NK-92 treated with Interleukin-12 subunit alpha and Interleukin-12 subunit beta, amount 100 ng/mL, for 24 hours (cell line): ENCODE data around the gene MYO9B.
"Not testable (repeated sequence)": the region's sequence is repeated elsewhere in the genome, so short reads cannot be mapped to it uniquely, and the experiment has no call there.

Experiments used
- DNase-seq: peaks from one replicate; lab custom pipeline; 2025; lab: John Stamatoyannopoulos, UW

MYO9B gene

GRCh38 chr19:17183271-17183761 lies 107.7 kb downstream of the MYO9B start:
- no peak for DNase-seq

DNA sequence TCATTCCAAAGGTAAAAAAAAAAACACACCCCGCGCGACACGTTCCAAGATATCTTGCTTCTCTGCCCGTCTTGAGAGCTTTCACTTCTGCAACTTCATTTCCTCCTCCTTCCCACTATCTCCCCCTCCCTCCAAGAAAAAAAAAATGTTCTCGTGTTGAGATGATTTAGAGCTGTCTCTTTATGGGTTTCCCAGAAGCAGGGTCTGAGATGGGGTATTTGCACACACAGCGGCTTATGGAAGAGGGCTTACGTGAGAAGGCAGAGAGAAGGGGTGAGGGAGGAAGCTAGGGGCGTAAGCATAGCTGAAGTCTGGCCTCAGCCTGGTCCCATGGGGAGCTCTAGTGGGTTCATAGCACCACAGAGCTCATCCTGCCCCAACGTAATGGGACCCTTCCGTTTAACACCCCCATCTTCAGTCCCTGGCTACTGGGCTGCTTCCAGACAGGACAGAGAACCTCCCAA lies 108.3 kb downstream of the MYO9B start:
- no peak for DNase-seq

GRCh38 chr19:17184371-17184841 lies 108.8 kb downstream of the MYO9B start:
- no peak for DNase-seq

GRCh38 chr19:17185590-17185989 lies 110.0 kb downstream of the MYO9B start:
- DNase-seq = no peak

GRCh38 chr19:17191736-17192135 lies 116.2 kb downstream of the MYO9B start:
- DNase-seq = not testable (repeated sequence)

- DNase-seq = no peak
Measured at GRCh38 chr19:17192751-17193150, 117.2 kb downstream of the MYO9B start.

DNA sequence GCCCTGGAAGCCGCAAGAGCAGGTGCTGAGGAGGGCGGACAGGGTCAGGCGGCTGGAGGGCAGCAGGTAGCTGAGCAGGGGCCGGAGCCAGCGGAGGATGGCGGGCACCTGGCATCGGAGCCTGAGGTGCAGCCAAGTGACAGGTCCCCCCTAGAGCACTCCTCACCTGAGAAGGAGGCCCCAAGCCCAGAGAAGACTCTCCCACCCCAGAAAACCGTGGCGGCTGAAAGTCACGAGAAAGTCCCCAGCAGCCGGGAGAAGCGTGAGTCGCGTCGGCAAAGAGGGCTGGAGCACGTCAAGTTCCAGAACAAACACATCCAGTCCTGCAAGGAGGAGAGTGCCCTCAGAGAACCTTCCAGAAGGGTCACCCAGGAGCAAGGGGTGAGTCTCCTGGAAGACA lies 119.0 kb downstream of the MYO9B start:
- no peak for DNase-seq

- DNase-seq = no peak
Measured at GRCh38 chr19:17195106-17195505, 119.5 kb downstream of the MYO9B start.

GRCh38 chr19:17196610-17197009 lies 121.0 kb downstream of the MYO9B start:
- DNase-seq = no peak

- DNase-seq = no peak
Measured at GRCh38 chr19:17197666-17198065, 122.1 kb downstream of the MYO9B start.

DNA sequence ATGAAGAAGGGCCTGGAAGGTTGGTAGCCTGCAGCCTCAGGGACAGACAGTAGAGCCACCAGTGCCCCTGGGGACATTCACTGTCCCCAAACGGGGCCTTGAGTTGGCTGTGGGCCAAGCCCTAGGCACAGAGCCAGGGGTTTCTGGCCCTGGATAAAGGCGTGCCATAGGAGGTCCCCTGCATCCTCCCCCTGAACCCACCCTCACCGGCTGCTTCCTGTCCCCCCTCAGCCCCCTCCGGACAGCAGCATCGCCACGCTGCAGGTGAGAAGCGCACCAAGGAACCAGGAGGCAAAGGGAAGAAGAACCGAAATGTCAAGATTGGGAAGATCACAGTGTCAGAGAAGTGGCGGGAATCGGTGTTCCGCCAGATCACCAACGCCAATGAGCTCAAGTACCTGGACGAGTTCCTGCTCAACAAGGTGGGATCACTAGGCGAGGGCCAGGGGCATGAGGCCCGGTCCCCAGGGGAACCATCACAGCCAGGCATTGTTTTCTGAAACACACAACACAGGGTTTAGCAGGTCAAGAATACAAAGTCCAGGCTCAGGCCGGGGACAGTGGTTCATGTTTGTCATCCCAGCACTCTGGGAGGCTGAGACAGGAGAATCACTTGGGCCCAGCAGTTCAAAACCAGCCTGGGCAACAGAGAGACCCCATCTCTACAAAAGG lies 125.0 kb downstream of the MYO9B start:
- DNase-seq = no peak

DNA sequence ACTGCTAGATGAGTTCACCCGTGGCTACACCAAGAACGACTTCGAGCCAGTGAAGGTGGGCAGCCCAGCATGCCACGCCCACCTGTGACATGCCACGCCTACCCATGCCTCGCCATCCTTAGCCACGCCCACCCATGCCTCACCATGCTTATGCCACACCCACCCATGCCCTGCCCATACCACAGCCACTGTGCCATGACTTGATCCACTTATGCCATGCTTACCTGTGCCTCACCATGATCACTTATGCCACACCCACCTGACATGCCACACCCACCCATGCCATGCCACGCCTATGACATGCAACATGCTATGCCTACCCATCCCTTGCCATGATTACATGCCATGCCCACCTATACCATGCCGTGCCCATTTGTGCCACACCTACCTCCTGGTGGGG lies 126.7 kb downstream of the MYO9B start:
- no peak for DNase-seq

DNA sequence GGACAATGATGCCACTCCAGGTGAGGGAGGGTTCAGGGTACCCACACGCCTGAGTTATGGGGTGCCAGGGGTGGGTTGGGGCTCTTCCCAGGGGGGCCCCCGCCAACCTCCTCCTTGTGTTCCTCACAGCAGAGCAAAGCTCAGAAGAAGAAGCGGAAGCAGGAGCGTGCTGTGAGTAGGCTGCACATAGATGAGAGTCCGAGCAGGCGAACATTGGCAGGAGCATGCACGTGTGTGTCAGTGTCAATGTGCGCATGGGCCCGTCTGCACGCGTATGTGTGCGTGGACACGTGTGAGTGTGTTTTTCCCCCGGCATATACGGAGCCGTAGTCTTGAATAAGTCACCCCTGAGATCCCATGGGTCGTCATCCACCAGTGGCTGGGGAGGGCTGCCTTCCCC lies 127.1 kb downstream of the MYO9B start:
- DNase-seq = no peak

DNA sequence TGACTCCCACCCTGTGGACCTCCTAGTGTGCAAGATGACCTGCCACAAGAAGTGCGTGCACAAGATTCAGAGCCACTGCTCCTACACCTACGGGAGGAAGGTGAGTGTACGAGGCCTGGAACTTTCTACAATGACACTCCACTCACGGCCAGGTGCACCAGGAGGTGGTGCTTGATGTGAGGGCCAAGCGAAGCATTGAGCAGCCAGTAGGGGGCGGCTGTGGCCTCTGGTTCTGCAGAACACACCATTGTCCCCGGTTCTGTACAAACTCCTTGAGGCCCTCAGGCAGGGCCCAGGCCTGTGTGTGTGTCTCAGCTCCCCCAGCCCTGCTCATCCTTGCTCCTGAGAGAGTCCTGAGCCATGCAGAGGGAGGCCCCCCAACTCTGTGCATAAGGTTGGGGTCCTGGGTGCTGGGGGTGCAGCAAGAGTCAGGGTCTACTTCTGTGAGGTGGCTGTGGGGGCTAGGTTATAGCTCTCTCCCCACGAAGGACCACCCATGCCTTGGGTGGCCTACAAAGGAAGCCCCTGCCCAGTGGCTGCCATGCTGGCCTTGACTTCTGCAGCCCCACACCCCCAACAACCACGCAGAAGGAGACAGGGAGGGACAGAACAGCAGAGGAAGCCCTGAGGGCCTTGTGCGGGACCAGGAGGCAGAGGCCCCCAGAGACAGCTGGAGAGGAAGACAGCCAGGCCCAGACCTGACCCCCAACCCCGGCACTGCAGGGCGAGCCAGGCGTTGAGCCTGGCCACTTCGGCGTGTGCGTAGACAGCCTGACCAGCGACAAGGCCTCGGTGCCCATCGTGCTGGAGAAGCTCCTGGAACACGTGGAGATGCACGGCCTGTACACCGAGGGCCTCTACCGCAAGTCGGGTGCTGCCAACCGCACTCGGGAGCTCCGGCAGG lies 129.9 kb downstream of the MYO9B start:
- DNase-seq = no peak

DNA sequence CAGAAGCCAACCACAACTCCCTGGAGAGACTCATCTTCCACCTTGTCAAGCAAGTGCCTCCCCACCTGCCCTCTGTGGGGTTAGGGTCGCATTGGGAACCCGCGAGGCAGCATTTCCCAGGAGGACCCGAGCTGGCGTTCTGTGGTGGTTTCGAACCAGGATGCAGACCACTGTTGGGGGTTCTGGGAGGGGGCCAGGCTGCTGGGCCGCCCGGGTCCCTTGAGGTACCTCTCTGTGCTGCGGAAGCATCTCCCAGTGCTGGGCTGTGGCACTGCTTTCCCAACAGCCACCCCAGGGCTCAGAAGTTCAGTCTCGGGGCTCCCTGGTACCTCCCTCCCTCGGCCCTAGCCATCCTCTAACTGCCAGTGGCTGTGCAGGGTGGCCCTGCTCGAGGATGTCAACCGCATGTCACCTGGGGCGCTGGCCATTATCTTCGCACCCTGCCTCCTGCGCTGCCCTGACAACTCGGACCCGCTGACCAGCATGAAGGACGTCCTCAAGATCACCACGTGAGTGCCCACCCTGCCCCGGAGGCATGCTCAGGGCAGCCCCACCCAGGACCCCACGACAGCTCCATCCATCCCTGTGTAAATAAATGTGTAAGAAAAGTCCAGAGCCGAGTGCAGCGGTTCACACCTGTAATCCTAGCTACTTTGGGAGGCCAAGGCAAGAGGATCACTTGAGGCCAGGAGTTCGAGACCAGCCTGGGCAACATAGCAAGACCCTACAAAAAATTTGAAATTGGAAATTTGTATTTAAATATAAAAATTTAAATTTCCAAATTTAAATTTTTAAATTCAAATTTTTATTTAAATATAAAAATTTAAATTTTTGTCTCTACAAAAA lies 131.4 kb downstream of the MYO9B start:
- no peak for DNase-seq

GRCh38 chr19:17209126-17210036 lies 133.8 kb downstream of the MYO9B start:
- DNase-seq = no peak

- DNase-seq = no peak
Measured at GRCh38 chr19:17210296-17210695, 134.7 kb downstream of the MYO9B start.

GRCh38 chr19:17211547-17212446 lies 136.2 kb downstream of the MYO9B start:
- DNase-seq = no peak

DNA sequence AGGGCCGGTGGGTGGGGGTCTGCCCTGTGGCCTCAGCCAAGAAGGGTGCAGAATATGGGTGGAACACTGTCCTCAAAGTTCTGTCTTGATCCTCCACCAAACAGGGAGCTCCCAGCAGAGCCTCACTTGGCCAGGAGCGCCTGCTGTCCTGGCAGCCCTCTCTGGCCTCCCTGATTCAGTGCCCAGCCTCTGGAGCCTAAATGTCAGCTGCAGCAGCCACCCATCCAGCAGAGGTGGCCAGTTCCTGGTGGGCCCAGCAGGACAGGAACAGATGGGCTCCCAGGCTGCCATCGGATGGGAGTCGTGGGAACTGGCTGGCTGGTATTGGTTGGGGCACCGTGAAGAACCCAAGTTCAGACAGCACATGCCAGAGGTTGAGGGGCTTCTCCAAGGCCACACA lies 137.8 kb downstream of the MYO9B start:
- no peak for DNase-seq
